HG03457 (cell line): ENCODE measurements around the gene MED9.
"Not testable (repeated sequence)": the region's sequence is repeated elsewhere in the genome, so short reads cannot be mapped to it uniquely, and the experiment has no call there.

Source experiments
- ATAC-seq: cut with Tn5 transposase; IDR thresholded peaks from one replicate; pipeline ENCODE4 v1.9.1; 2021; ENCODE audit warnings: moderate number of reproducible peaks; ENCODE audit not compliant: unreplicated experiment

MED9 gene

GRCh38 chr17:17476865-17477467, at the start of gene MED9:
MED9 (plus strand) TSS chr17:17477000; CDS start chr17:17477042, 42 bp downstream.
- no peak for ATAC-seq

GRCh38 chr17:17429222-17429621, 47.6 kb upstream of the MED9 start:
- no peak for ATAC-seq

- ATAC-seq, result not testable (repeated sequence)
Observed at GRCh38 chr17:17430924-17431323, 45.9 kb upstream of the MED9 start.

GRCh38 chr17:17431605-17432004, 45.2 kb upstream of the MED9 start:
- ATAC-seq, result no peak

GRCh38 chr17:17433000-17433703, 43.6 kb upstream of the MED9 start:
- no peak for ATAC-seq

GRCh38 chr17:17434477-17434876, 42.3 kb upstream of the MED9 start:
- no peak for ATAC-seq

- no peak for ATAC-seq
Observed at GRCh38 chr17:17435323-17435722, 41.5 kb upstream of the MED9 start.

- ATAC-seq, result no peak
Observed at GRCh38 chr17:17437461-17437860, 39.3 kb upstream of the MED9 start.

GRCh38 chr17:17437893-17438292, 38.9 kb upstream of the MED9 start:
- ATAC-seq, result no peak

GRCh38 chr17:17440010-17440843, 36.6 kb upstream of the MED9 start:
- no peak for ATAC-seq

- no peak for ATAC-seq
Observed at GRCh38 chr17:17440938-17441675, 35.7 kb upstream of the MED9 start.

- no peak for ATAC-seq
Observed at GRCh38 chr17:17443173-17443572, 33.6 kb upstream of the MED9 start.

GRCh38 chr17:17445296-17445924, 31.4 kb upstream of the MED9 start:
- no peak for ATAC-seq

- ATAC-seq, result no peak
Observed at GRCh38 chr17:17445925-17446665, 30.7 kb upstream of the MED9 start.

- ATAC-seq, result no peak
Observed at GRCh38 chr17:17446666-17447155, 30.1 kb upstream of the MED9 start.

- no peak for ATAC-seq
Observed at GRCh38 chr17:17447264-17447663, 29.5 kb upstream of the MED9 start.

GRCh38 chr17:17448076-17448475, 28.7 kb upstream of the MED9 start:
- ATAC-seq, result no peak

- ATAC-seq, result no peak
Observed at GRCh38 chr17:17448723-17449122, 28.1 kb upstream of the MED9 start.

- ATAC-seq, result no peak
Observed at GRCh38 chr17:17453088-17453487, 23.7 kb upstream of the MED9 start.

GRCh38 chr17:17454276-17454675, 22.5 kb upstream of the MED9 start:
- no peak for ATAC-seq
